ENCODE measurements around the gene TRPV6. TPM values are rescaled to one million over a fixed set of nuclear protein-coding genes. Genes with fewer than 3 reads are reported as not detected.
A peak's percentile ranks its signal among the peaks of the same experiment; 100 is the strongest.

Gene TRPV6
- total and polyA plus RNA-seq, 2 of the 4 experiments (the other 2 are of a cell fraction) = 0.03 TPM; not detected in 1

GRCh38 chr7:142908921-142909890, 23.7 kb upstream of the TRPV6 start:
- Histone ChIP-seq H3K56ac (ENCODE audit: extremely low read depth, insufficient read depth, low read length) (no peak overlapping the region), H2AK5ac (ENCODE audit: low read depth, low read length) (no peak overlapping the region), H3K9ac (ENCODE audit: low read depth, low read length) (no peak overlapping the region), H2BK120ac (ENCODE audit: low read depth, low read length) (no peak overlapping the region), H3K4me1 (ENCODE audit: control insufficient read depth, insufficient read depth, low read length) (no peaks in the 10 kb centered on the region), H3K27me3 (ENCODE audit: control insufficient read depth, insufficient read depth, low read length) (no peaks in the 10 kb centered on the region), H3K9me1 (ENCODE audit: insufficient read depth, low read length) (no peaks in the 10 kb centered on the region), H2AFZ (replicated peaks; ENCODE audit: low read length, poor library complexity) (peak overlapping the region; percentile 14), H2BK5ac (ENCODE audit: low read depth, low read length, poor library complexity, severe bottlenecking) (no peak overlapping the region), H2BK15ac (ENCODE audit: low read depth, low read length) (no peak overlapping the region), H3K27ac (ENCODE audit: insufficient read depth, low read length) (no peak overlapping the region), H3K79me1 (ENCODE audit: low read depth in 1 of 2, low read length in 2 of 2) (no peaks in the 10 kb centered on the region), H4K8ac (ENCODE audit: low read depth in 2 of 2, low read length in 2 of 2) (no peak overlapping the region), H3K4me3 (ENCODE audit: insufficient read depth, low read depth, low read length) (no peak overlapping the region), H4K5ac (ENCODE audit: low read depth, low read length) (no peak overlapping the region), H4K91ac (ENCODE audit: insufficient read depth, low read depth, low read length) (no peak overlapping the region), H3K18ac (ENCODE audit: low read depth, low read length) (no peak overlapping the region), H3K14ac (replicated peaks; ENCODE audit: low read depth, low read length) (no peak overlapping the region), H2AK9ac (replicated peaks; ENCODE audit: low read depth, low read length, poor library complexity) (no peak overlapping the region), H2BK20ac (ENCODE audit: low read depth, low read length) (no peak overlapping the region), H3K36me3 (ENCODE audit: control insufficient read depth, insufficient read depth, low read length) (no peaks in the 10 kb centered on the region), H4K20me1 (ENCODE audit: insufficient read depth, low read length) (no peaks in the 10 kb centered on the region), H3K4ac (ENCODE audit: low read depth, low read length) (no peak overlapping the region), H3K23ac (ENCODE audit: low read depth, low read length) (no peak overlapping the region), H3K9me3 (ENCODE audit: control insufficient read depth, insufficient read depth, low read length) (peaks cover 6% of the 10 kb centered on the region), H3K4me2 (ENCODE audit: low read depth, low read length) (no peak overlapping the region)
- no peak for TF ChIP-seq USF2 (IDR thresholded peaks at IDR 0.05; ENCODE audit: low read depth, low read length)
- no peak for TF ChIP-seq MAZ (IDR thresholded peaks at IDR 0.05; ENCODE audit: borderline replicate concordance, low read depth, low read length)
- no peak for TF ChIP-seq RAD21 (IDR thresholded peaks at IDR 0.05; ENCODE audit: low read length)
- no peak for TF ChIP-seq MXI1 (IDR thresholded peaks at IDR 0.05; ENCODE audit: borderline replicate concordance, low read depth, low read length)
- TF ChIP-seq MAFK (IDR thresholded peaks at IDR 0.05; ENCODE audit: low read depth, low read length) = no peak
- DNase-seq (no peak), ATAC-seq (ENCODE audit: low read depth) (no peak)
- no TSS peak for BruUV-seq (replicated peaks)
- ChIA-PET POLR2A (ENCODE audit: unreplicated experiment) (no interaction called here), CTCF (no interaction called here)
- in situ Hi-C loops (cut with MboI; ENCODE audit: low sequenced_read_pairs) = no loop called here
- intact Hi-C loops (cut with micrococcal nuclease) = no loop called here
- WGBS, 2 experiments (ENCODE audit: extremely low coverage in 2 of 2, insufficient read length in 1 of 2) = 49% methylated on average over 19 of the region's 21 CpGs; no CpG with 5 or more reads in 1 of the 2 experiments
- dilution Hi-C loops (cut with HindIII; ENCODE audit: low sequenced_read_pairs, unreplicated experiment) = no loop called here
